ENCODE data around the gene ZCCHC3. TPM values are rescaled to one million over a fixed set of nuclear protein-coding genes. Genes with fewer than 3 reads are reported as not detected.

ZCCHC3 gene
- total and polyA plus RNA-seq, 2 experiments from 2014 or later: 26.5 to 66.3 TPM

GRCh38 chr20:266596-267562, 30.5 kb upstream of the ZCCHC3 start:
- peak; percentile 94 for ATAC-seq
- peak overlapping the region; percentile 85 for H3K27ac Mint-ChIP-seq
- H3K9me2 ChIP-seq (ENCODE audit: insufficient read depth): 0 out of 2 replicates have a peak, but pooled peaks cover 2% of the 10 kb centered on the region

More at GRCh38 chr20:266596-267562, 30.5 kb upstream of the ZCCHC3 start:
- Mint-ChIP-seq H3K27me3 (ENCODE audit: insufficient read depth, low read depth, poor library complexity) (peaks cover 35% of the 10 kb centered on the region), H3K36me3 (ENCODE audit: low read depth) (0 out of 3 replicates have a peak, but pooled peaks cover 4% of the 10 kb centered on the region), H3K4me1 (peaks cover 7% of the 10 kb centered on the region), H3K4me3 (peak overlapping the region; percentile 72), H3K9me3 (peaks cover 5% of the 10 kb centered on the region; the same call in 2 of the 3 replicates)
- Histone ChIP-seq H3K4me3 (peak overlapping the region; percentile 55), H3K27me3 (ENCODE audit: insufficient read depth) (peaks cover 53% of the 10 kb centered on the region), H3K79me2 (replicated peaks; ENCODE audit: insufficient read depth) (no peaks in the 10 kb centered on the region), H2AFZ (peak overlapping the region; percentile 96), H3F3A (replicated peaks; ENCODE audit: low read depth) (no peaks in the 10 kb centered on the region), H4K20me1 (replicated peaks; ENCODE audit: insufficient read depth) (peaks cover 6% of the 10 kb centered on the region; the same call in 1 of the 2 replicates), H3K27ac (ENCODE audit: low read depth) (no peak overlapping the region), H3K4me1 (ENCODE audit: insufficient read depth) (0 out of 2 replicates have a peak, but pooled peaks cover 4% of the 10 kb centered on the region), H3K36me3 (ENCODE audit: insufficient read depth) (no peaks in the 10 kb centered on the region), H3K4me2 (peak overlapping the region; percentile 78)
- peak; percentile 98 for DNase-seq (ENCODE audit: low spot score)
- peak; percentile 93 to 94 for TF ChIP-seq CTCF (conservative IDR thresholded peaks at IDR 0.05; ENCODE audit: low read depth in 2 of 2)
- TF ChIP-seq CREB1 (CRISPR knock-in tag; IDR thresholded peaks at IDR 0.05; ENCODE audit: low read depth): peak; percentile 3; the same call in 1 of the 2 replicates
- peak; percentile 64; the same call in 1 of the 2 replicates for TF ChIP-seq POLR2AphosphoS5 (IDR thresholded peaks at IDR 0.05; ENCODE audit: low read depth)
- no peak for TF ChIP-seq ZNF462 (CRISPR knock-in tag; IDR thresholded peaks at IDR 0.05)
- no peak for TF ChIP-seq STAT1 (IDR thresholded peaks at IDR 0.05; ENCODE audit: unreplicated experiment)

Measured in GM23338 (cell line).